HTR-8/SVneo (cell line): Measurements from ENCODE around the gene SLC13A2.

Experiments
- DNase-seq: peaks from one replicate; pipeline ENCODE4 v3.0.0; 2011; ENCODE audit warnings: low spot score, mixed read lengths; ENCODE audit not compliant: insufficient read length
- FAIRE-seq: peaks from 2 replicates; lab custom pipeline; 2011; peaks lifted over from hg19 to GRCh38; lab: Jason Lieb, UNC

The SLC13A2 gene

DNA sequence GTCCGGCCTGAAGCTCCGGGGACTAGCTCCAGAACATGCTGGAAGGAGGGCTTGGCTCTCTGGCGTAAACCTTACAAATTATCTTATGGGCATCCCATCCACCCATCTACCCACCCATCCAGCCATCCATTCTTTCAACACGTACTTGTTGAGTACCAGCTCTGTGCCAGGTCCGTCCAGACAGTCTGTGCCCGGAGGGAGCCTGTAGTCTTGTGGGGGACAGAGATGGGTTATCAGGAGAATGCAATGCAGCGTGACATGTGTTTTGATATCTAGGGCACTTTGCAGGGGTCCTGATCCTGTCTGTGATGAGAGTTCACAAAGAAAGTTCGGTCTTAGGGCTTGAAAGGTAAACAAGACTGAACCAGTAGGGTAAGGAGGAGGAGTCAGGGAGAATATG lies 4.1 kb upstream of the SLC13A2 start:
- DNase-seq (no peak), FAIRE-seq (no peak)

- FAIRE-seq = no peak
- DNase-seq = no peak
These were observed 3.1 kb upstream of the SLC13A2 start for GRCh38 chr17:28470266-28470913.

GRCh38 chr17:28470914-28471366 lies 2.5 kb upstream of the SLC13A2 start:
- DNase-seq = no peak
- no peak for FAIRE-seq

DNA sequence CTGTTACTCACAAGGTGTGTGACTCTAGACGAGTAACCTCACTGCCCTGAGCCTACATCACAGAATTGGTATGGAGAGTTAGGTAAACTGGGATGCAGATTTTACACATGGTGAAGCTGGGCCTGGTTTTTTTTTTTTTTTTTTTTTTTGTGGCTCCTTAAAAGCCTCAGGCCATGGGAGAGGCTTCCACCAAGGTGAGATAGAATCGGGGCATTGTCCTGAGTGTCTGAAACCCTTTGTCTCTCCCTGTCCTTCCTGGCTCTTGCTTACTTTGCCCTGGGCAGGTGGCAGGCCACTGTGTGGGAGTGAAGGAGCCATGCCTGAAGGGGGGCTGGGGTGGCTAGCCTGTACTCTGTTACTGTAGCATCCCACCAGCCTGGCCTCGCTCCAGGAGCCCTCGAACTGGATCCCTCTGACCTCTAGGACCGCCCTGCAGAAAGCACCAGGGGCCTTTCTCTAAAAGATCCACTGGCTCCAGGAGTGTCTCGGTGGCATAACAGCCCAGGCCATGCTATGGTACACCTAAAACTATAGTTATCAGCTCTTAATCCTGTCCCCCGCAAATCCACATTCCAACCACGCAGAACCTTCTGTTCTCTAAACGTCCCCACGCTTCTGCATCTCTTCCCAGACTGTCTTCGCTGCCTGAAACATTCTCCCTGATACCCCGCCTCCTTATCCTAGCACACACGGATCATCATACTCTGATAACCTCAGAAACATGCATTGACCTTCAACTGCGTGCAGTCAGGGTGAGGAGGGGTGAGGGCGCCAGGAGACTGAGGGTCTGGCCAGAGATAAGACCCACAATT lies 1.7 kb upstream of the SLC13A2 start:
- DNase-seq = no peak

DNA sequence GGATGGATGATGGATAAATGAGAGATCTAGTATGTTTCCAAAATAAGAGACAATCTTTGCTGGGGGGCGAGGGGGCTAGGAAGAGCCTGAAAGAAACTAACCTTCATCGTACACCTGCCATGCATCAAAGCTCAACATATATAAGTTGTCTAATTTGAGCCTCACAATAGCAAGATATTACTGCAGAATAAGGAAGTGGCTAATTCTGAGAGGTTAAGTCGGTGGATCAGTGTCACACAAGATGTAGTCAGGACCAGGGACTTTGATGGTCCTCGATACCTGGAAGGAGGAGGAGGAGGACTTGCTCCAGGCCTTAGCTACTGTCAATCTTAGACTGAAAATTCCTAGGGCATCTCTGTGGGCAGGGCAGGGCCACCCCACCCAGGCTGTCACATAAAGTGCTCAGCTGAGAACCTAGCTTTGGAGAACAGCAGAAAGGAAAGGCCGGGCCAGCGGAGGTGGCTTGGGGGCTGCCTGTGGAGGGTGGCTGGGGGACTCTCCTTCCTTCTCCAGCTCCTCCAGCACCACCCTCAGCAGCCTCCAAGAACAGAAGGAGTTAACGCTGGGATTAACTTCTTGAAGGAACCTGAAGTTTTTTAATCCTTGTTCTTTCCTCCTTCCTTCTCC lies 460 bp upstream of the SLC13A2 start:
- FAIRE-seq (no peak), DNase-seq (no peak)

More for the DNA sequence above, 1.7 kb upstream of the SLC13A2 start:
- FAIRE-seq = no peak

DNA sequence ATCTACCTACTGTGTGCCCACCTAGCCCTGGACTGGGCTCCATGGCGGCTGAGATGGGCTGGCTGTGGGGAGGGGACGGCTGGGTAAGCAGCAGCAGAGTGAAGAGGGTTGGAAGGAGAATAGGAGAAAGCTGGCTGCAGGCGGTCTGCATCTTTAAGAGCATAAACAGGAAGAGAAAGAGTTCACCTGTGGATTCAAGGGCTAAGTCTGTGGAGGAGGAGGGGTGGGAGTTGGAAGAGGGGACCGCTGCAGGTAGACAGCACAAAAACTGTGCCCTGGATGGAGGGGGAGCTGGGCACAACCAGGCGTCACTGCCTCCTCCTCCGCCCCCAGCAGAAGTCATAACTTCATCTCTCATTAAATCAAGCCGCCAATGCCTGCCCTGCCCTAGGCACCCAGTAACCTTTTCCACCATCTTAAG lies 677 bp downstream of the SLC13A2 start:
- DNase-seq (no peak), FAIRE-seq (no peak)

- DNase-seq (no peak), FAIRE-seq (no peak)
These were observed 1.9 kb downstream of the SLC13A2 start for GRCh38 chr17:28475151-28475900.

DNA sequence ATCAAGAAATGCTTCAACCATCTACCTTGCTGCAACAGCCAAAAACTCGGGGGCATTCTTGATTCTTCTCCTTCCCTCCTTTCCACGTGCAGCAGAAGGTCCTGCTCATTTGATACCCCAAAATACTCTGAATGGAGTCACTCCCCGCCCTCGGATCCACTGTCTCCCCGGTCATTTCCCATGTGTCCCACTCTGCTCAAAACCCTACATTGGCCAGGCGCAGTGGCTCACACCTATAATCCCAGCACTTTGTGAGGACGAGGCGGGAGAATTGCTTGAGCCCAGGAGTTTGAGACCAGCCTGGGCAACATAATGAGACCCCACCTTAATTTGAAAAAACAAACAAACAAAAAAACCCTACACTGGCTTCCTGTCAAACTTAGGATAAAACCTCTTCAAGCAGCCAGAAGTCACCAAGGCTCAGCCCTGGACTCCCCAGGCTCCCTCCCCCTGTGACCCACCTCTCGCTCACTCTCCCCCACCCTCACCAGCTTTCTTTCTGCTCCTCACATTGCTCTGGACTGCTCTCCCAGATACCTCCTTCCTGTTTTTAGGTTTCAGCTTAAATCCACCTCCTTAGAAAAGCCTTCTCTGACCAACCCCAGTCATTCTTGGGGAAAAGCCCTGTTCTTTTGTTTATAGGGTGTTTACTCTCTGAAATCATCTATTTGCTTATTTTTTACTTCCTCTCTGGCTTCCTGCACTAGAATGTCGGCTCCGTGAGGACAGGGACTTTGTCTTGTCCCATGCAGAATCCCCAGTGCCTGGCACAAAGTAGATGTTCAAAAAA lies 2.8 kb downstream of the SLC13A2 start:
- DNase-seq (no peak), FAIRE-seq (no peak)

GRCh38 chr17:28477928-28478327 lies 4.5 kb downstream of the SLC13A2 start:
- DNase-seq (no peak), FAIRE-seq (no peak)

- FAIRE-seq = peak; percentile 31
- no peak for DNase-seq
These were observed 5.5 kb downstream of the SLC13A2 start for GRCh38 chr17:28478712-28479615.

DNA sequence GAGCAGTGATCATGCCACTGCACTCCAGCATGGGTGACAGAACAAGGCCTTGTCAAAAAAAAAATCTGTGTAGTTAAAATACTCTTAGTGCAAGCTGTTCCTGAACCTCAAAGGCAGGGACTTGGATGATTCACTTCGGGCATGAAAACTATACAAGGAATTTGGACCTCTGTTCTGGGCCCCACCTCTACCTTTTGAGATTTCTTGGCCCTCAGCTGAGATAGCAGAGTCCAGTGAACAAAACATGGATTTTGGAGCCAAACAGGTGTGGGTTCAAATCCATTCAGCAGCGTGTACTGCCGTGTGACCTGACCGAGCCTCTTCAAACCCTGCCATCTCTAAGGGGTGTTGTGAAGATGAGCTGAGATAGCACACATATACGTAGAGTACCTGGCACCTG lies 6.8 kb downstream of the SLC13A2 start:
- DNase-seq (no peak), FAIRE-seq (no peak)

GRCh38 chr17:28480799-28481571 lies 7.5 kb downstream of the SLC13A2 start:
- no peak for DNase-seq
- FAIRE-seq = no peak

- no peak for DNase-seq
- FAIRE-seq = no peak
These were observed 9.2 kb downstream of the SLC13A2 start for GRCh38 chr17:28482551-28483199.

DNA sequence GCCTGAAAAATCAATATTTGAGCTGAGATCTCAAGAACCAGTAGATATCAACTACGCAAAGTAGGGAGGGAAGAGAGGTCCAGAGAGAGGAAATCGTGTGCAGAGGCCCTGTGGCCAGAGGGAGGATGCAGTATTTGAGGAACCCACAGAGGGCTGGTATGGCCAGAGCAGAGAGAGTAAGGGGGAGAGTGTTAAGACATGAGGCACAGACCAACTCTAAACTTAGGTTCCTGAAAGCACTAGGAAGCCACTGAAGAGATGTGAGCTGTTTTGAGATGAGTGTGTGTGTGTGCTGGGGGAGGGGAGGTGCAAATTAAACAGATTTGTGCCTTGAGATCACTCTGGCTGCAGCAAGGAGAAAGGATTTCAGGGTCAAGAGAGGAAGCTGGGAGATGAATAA lies 10.9 kb downstream of the SLC13A2 start:
- FAIRE-seq (no peak), DNase-seq (no peak)

GRCh38 chr17:28485049-28485448 lies 11.6 kb downstream of the SLC13A2 start:
- DNase-seq (no peak), FAIRE-seq (peak; percentile 31)

DNA sequence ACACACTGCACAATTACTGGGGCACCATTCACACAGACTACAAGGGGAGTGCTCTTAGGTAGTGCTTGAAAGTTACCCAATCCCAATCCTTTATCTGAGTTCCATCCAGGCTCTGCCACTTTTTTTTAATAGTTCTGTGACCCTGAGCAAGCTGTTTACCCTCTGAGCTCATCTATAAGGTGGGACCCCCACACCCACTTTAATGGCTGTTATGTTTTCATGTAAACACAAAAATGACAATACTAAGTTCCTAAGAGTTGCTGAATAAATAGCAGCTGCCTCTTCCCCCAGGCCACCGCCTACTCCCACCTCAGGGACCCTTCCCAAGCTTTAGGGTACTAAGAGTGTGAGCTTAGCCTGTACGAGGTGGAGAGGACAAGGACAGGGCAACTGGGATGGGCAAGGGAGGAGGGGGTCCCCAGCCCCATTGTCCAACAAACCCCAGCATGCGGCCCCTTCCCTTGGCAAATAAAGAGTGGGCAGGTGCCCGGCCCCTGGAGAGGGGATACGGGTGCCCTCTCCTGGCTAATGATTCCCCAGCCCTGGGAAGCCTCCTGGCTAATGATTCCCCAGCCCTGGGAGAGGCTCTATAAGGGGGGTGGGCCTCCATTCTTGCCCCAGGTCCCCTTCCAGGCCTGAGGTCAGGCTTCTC lies 14.6 kb downstream of the SLC13A2 start:
- DNase-seq (no peak), FAIRE-seq (no peak)
